NCI-H1436 treated with DMSO at 0.1 percent for 48 hours (cell line): ENCODE data around the gene TACC2.
"Not testable (repeated sequence)": the region's sequence is repeated elsewhere in the genome, so short reads cannot be mapped to it uniquely, and the experiment has no call there.

Experiments used
- DNase-seq: peaks from one replicate; lab custom pipeline; 2025; lab: John Stamatoyannopoulos, UW

Gene TACC2

DNA sequence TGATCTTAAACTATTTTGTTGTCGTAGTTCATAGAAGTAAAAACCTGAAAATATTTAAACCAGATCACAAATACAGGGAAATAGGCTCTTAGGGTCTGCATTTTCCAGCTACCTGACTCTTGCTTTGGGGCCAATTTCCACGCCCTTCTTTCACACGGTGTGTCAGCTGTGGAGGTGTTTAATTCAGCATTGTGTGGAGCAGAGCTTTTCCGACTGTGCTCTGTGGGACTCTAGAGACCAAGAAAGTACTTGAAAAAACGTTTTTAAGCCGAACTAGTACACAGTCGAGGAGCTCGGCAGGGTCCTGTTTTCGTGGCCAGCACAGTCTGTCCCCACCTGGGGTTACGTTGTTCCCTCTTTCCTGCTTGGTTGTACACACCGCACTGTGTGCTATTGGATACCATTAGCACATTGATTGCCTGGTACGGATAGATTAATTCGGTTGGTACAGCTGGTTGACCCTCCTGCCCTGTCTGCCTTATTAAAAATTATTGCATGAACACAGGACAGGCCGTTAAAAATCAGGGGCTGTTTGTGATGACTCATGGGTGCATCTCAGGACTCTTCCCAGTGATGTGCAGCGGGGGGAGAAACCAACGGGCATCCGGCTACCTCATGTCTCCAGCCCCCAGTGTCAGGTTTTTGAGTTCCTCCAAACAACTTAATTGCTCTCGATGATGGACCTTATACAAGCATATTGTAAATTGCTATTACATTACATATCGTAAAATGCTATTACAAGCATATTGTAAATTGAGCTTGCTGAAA, 201.4 kb downstream of the TACC2 start:
- no peak for DNase-seq

DNA sequence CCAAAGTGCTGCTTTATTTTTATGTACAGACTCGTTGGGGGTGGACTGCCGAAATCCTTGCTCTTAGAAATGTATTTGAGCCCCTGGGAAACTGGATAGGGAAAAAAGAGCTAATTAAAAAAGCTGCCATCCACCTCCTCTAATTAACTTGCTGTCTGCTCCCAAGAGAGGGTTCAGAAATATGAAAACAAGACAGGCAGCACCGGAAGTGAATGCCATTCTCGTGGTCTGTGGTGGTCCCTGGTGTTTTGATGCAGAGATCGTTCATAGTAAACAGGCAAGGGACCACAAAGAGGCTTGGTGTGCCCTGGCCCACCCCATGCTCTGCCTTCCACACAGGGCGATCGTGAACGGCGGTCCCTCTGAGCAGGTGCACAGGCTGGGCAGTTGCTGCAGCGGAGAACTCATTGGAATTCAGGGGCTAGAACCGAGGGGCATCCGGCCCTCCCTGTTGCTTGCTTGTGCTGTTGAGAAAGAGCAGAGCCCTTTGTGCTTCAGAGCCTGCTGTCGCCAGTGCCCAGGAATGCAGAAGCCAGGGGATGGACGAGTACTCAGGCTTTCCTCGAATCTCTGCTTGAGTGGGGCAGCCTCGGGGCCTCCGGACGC, 203.1 kb downstream of the TACC2 start:
- DNase-seq, result no peak

DNA sequence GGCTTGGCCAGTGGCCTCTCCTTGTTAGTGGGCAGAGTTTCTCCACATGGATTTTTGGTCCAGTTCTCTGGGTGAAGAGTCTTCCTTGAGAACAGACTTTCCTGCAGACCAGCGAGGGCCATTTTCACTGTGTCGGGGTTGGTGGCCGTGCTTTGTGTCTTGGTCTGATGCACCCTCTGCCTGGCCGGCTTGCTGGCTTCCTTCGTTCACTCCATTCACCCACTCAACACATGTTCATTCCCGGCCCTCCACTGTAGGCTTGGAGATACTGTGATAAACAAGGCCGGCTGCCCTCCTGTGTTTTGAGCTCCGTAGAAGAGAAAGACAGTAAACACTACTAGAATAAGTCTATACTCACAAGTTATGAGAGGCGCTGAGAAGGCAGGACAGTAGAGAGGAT, 205.3 kb downstream of the TACC2 start:
- no peak for DNase-seq

DNA sequence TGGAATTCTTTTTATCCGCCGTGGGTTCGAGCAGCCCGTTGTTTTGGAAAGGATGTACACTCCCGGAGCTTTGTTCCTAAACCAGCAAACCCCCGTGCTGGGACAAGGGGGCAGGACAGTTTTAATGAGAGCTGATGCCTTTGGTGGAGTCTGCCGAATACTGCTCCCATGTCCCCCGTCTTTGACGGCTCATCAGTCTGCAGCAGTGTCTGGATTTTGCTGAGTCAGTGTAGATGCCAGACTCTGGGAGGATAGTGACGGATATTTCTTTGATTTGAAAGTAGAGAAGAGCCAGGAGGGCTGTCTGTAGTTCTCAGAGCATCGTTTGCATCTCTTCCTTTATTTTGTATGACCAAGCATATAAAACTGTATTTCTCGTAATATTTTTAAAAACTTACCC, 207.3 kb downstream of the TACC2 start:
- no peak for DNase-seq

DNA sequence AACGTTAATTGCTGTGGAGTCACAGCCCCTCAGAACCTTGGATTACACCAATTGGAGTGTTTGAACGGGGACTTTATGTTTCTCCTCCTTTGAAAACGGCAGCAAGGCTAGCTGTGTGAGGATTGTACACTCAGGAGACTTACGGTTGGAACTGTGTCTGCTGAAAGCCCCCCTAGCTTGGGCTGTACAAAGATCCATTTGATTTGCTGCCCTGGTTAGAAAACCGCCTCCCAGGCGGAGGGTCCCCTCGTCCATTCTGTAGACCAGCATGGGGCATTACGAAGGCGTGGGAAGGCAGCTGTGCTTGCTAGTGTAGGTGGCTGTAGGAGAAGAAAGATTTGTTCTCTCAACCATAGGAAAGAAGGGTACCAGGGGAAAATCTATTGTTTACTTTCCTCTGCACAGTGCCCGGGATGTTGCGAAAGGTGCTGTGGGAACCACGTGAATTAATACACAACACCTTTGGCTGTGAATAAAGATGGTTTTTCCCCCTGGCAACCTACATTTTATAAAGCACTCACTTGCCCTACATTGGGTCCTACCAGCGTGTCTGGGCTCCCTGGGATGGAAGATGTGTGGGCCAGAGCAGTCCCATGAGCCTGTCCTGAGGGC, 208.8 kb downstream of the TACC2 start:
- DNase-seq, result no peak

DNA sequence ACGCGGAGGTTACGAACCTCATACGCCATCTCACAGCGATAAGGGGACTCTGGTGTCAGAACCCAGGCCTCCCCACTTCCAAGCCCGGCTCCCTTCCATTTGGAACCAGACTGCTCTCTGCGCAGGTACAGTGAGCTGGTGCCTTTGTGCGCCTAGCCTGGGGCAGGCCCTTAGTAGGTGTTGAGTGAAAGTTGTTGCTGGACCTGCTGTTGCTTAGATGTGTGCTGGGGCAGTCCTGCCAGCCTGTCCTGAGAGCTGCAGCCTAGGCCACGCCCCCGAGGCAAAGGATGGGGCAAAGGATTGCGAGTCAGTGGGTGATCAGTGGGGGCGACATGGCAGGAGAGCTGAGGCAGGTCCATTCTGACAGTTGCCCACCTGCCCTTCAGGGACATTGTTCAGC, 209.7 kb downstream of the TACC2 start:
- no peak for DNase-seq

DNA sequence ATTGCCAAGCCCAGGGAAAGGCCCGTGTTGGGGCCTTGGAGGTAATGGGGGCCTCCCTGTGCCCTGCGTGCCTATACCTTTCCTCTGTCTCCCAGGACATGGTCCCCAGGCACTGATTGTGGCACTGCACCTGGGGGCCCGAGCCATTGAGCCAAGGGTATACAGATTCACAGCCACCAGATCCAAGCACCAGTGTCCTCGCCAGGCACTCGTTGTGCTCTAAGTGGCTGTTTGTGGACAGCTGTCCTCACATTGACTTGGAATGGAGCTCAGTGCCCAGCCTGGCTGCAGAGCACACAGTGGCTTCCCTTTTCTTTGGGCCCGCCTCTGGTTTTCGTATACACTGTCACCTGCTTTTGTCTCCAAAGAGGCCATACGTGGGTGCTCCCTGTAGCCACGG, 210.1 kb downstream of the TACC2 start:
- no peak for DNase-seq

DNA sequence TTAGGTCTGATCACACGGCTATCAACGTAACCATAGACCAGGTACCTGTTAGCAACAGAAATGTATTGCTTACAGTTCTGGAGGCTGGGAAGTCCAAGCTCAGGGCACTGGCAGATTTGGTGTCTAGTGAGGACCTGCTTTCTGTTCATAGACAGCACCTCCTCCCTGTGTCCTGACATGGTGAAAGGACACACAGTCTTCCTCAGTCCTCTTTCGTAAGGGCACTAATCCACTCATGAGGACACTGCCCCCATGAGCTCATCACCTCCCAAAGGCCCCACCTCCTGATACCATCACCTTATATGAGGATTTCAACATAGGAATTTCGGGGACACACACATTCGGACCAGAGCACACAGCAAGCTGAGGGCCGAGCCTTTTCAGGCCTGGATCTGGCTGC, 210.7 kb downstream of the TACC2 start:
- no peak for DNase-seq

DNA sequence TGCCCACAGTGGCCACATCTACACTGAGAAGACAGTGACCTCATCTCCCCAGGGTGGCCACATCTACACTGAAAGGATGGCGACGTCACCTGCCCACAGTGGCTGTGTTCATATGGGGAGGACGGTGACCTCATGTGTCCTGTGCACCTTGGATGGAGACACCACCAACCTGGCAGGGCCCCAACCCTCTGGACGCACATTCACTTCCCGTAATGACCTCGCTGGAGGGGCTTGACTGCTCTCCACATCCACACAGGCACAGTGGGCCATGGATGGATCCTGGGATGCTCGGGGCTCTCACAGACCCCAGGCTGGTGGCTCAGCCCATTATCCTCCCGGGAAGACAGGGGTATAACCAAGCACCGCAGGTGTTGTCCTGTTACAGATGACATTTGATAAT, 212.4 kb downstream of the TACC2 start:
- DNase-seq, result no peak

DNA sequence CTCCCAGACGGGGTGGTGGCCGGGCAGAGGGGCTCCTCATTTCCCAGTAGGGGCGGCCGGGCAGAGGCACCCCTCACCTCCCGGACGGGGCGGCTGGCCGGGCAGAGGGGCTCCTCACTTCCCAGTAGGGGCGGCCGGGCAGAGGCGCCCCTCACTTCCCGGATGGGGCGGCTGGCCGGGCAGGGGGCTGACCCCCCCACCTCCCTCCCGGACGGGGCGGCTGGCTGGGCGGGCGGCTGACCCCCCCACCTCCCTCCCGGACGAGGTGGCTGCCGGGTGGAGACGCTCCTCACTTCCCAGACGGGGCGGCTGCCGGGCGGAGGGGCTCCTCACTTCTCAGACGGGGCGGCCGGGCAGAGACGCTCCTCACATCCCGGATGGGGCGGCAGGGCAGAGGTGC, 214.2 kb downstream of the TACC2 start:
- not testable (repeated sequence) for DNase-seq

DNA sequence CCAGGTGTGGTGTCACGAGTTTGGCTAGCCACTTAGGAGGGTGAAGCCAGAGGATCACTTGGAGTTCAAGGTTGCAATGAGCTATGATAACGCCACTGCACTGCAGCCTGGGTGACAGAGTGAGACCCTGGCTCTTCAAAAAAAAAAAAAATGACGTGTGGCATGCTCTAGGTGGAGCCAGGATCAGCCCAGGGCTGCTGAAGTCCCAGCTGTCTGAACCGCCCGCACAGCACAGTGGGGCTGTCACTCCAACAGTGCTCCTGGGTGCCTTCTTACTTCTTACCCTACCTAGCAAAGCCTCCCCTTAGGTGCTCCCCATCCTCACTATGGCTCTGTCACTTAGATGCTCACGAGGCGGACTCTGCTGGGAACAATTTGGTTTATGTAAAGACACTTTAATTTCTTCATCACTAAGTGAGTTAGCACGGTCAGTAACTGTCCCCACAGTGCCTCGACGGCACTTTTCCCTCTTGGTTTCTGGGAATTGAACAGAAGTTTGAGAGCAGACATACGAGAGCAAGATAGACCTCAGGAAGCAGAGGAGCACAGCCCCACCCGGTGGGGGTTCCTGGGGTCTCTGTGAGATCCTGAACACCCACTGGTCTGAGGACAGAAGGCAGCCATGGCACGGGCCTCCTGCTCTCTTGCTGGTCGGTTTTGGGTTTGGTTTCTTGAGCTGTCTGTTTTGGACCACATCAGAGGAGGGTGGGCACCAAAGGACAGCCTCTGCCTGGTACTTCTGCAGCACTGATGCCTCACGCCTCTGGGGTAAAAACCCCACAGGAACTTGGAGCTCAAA, 215.9 kb downstream of the TACC2 start:
- no peak for DNase-seq

DNA sequence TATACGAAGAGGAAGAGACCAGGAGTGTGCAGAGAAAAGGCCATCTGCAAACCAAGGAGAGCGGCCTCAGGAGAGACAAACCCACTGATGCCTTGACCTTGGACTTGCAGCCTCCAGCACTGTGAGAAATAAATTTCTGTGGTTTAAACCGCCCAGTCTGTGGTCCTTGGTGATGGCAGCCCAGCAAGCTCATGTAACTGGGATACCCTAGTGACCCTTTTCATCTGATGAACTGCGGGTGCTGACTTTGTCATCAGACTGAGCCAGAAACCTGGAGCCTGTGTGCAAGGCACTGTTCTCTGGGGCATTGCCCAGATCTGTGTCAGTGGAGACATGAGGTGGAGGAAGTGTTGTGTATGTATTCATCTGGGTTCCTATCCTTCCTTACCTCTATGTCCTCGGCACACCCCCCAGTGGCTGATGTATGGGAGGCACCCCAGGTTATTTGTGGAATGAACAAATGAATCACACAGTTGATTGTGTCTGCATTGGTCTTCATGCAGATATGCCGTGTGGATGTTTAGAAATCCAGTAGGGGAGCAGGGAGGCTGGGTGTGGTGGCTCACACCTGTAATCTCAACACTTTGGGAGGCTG, 217.6 kb downstream of the TACC2 start:
- DNase-seq, result no peak

DNA sequence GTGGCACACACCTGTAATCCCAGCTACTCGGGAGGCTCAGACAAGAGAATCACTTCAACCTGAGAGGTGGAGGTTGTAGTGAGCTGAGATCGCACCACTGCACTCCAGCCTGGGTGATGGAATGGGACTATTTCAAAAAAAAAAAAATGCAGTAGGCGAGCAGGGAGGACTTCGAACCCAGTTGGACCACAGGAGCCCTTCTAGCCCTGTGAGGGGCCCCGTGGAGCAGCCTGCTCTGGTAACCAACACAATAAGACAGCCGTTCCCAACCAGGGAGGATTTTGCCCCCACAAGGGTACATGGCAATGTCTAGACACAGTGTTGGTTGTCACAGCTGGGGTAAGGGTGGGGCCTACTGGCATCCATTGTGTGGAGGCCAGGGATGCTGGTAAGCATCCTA, 218.2 kb downstream of the TACC2 start:
- DNase-seq, result no peak

DNA sequence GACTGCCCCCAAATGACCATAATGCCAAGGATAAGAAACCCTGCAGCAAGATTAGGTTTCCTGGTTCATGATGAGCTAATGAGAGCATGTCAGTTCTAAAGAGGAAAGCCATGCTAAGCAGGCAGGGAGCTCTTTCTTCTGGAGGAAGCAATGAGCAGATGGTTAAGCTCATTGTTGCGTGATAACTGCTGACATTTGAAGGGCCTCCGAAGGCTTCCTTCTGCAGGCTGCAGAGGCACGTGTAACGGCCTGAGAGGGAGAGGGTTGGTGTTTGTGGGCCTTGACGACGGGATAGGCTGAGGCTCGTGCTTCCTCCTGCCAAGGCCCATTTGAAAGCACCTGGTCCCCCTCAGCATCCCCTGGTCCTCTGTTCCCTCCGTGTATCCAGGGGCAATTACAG, 218.6 kb downstream of the TACC2 start:
- no peak for DNase-seq

DNA sequence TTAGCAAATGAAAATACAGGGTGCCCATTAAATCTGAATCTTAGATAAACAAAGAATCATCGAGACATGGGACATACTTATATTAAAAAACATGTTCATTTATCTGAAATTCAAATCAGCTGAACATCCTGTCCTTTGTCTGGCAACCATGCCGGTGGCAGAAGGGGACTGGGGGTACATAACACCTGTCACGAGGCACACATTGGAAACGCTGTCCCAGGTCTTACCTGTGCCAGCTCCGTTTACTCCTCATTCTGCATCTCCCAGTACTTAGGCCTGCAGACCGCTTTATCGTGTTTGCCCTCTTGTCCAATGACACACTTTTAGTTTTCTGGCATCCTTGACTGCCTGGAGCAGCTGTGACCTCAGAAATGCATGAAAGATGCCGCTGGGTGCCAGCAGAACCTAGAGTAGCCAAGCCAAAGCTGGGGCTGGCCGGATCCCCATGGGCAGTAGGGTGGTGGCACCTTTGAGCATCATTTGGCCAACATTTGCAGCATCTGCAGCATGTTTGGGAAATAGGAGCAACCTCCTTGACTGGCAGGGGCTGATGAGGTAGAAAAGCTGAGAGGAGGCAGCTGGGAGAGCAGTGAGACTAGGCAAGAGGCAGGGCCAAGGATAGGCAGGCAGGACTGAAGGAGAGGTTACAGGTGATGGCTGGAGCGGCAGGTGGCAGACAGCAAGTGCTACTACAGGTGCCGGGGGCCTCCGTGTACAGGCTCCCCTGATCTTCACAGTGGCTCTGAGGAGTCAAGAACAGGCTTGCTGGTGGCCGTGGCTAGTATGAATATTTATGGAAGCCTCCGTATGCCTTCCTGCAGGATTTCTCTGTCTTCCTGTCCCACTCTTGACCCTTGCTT, 219.8 kb downstream of the TACC2 start:
- DNase-seq, result no peak

DNA sequence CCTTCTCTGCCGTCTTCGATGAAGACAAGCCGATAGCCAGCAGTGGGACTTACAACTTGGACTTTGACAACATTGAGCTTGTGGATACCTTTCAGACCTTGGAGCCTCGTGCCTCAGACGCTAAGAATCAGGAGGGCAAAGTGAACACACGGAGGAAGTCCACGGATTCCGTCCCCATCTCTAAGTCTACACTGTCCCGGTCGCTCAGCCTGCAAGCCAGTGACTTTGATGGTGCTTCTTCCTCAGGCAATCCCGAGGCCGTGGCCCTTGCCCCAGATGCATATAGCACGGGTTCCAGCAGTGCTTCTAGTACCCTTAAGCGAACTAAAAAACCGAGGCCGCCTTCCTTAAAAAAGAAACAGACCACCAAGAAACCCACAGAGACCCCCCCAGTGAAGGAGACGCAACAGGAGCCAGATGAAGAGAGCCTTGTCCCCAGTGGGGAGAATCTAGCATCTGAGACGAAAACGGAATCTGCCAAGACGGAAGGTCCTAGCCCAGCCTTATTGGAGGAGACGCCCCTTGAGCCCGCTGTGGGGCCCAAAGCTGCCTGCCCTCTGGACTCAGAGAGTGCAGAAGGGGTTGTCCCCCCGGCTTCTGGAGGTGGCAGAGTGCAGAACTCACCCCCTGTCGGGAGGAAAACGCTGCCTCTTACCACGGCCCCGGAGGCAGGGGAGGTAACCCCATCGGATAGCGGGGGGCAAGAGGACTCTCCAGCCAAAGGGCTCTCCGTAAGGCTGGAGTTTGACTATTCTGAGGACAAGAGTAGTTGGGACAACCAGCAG, 221.7 kb downstream of the TACC2 start:
- DNase-seq, result no peak

DNA sequence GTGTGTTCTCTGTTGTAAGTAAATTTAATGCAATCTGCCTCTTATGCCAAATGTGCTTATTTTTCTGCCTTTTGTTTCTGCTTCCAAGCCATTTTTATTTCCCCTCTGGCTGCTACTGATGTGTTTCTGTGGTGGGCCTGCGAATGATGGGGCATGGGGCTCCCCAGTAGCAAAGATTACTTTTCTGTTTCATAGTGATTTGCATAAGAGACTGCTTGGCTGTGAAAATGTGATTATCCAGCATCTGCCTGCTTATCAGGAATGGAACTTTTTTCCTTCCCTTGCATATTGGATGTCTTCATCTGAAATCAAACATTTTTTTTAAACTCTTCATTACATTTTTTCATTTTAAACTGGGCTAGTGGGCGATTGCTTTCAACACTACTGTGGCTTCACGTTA, 224.4 kb downstream of the TACC2 start:
- no peak for DNase-seq

DNA sequence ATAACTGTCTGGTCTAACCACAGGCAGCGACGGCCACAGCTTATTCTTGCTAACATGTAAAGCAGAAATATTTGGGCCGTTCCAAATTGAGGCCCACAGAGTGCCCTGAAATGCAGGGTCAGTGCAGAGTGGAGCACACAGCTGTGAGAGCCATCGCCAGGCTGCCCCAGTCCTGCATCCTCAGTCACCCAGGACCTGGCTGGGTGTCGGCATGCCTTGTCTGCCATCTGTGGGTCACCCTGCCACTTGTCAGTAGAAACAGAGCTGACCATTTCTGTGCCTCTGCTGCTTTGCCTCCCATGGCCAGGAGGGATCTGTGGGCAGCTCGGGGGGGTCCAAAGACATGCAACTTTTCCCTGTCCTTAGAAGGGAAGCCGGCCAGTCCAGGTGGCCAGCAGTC, 224.8 kb downstream of the TACC2 start:
- DNase-seq, result no peak

DNA sequence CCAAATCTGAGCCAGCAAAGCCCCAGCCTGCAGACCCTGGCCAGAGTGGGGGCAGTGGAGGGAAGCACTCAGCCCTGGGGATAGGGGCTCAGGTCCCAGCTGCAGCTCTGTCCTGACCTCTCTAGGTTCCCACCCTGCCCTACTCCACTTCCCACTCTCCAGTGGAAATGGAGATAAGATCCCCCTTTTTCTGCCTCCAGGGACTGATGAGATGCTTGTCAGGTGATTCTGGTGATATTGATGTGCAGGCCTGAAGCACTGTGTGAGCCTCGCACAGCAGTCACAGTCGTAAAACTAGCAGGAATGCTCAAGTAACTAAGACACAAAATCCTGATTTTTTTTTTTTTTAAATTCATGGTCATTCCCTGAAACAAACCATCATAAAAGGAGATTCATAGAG, 227.1 kb downstream of the TACC2 start:
- no peak for DNase-seq

DNA sequence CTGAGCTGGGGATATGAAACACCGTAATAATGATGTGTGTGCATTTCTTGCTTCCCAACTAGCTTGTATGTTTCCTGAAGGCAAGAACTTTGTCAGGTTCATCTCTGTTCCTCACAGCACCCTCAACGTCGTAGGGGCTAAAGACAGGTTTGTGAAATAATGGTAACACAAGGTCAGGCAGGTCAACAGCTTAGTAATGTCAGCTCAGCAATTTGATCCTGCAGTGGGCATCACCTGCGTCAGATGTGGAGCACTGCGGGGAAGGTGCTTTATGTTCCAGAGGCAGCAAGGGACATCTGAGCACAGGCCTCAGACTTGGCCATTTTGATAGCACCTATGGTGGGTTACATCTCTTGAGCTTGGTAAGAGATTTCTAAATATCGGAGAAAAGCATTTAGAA, 230.4 kb downstream of the TACC2 start:
- no peak for DNase-seq

DNA sequence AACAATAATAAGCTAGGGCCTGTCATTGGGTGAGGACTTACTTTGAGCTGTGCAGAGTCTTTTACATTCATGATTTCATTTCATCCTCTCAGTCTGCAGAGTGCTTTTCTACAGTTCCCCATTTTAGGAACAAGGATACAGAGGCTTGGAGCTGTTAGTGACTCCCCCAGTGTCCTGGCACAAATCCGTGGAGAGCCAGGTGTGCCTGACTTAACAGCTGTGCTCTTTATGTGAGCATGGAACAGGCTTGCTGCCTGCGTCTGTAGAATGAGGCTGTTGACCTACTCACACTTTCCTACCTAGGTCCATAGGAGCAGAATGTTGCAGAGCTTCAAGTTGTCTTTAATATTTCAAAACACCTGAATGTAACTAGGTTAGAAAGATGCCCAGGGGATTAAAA, 231.8 kb downstream of the TACC2 start:
- no peak for DNase-seq
